Measurements from ENCODE around the gene PIR.

GRCh38 chrX:15523088-15523487, 30.0 kb upstream of the PIR start:
- TF ChIP-seq CTCF (IDR thresholded peaks at IDR 0.05; ENCODE audit: extremely low read depth in 1 of 2, insufficient read depth in 1 of 2, low read depth in 1 of 2, low read length in 2 of 2) (no peak), POLR2AphosphoS5 (IDR thresholded peaks at IDR 0.05; ENCODE audit: insufficient read depth, low read depth, low read length) (no peak), EZH2 (IDR thresholded peaks at IDR 0.05; ENCODE audit: borderline replicate concordance, low read depth, low read length, severe bottlenecking) (no peak), JUN (IDR thresholded peaks at IDR 0.05; ENCODE audit: borderline replicate concordance, insufficient read depth, insufficient read length, low read depth) (no peak), POLR2A (IDR thresholded peaks at IDR 0.05; ENCODE audit: low read depth, low read length) (no peak), MAX (IDR thresholded peaks at IDR 0.05; ENCODE audit: insufficient read depth, insufficient read length) (no peak), GATA2 (IDR thresholded peaks at IDR 0.05; ENCODE audit: insufficient read depth, insufficient read length, low read depth, low read length) (no peak), FOS (IDR thresholded peaks at IDR 0.05; ENCODE audit: borderline replicate concordance, insufficient read depth, low read length) (no peak)
